OCI-LY7 (cell line): Measurements from ENCODE around the gene PPAN. TPM values are rescaled to one million over a fixed set of nuclear protein-coding genes. Genes with fewer than 3 reads are reported as not detected.
A peak's percentile ranks its signal among the peaks of the same experiment; 100 is the strongest.

Source experiments
- BruUV-seq: library from RNA; stranded (reverse); fragments of 400-500 nt; replicated peaks from 2 replicates; lab custom pipeline; 2021; lab: Mats Ljungman, UMichigan
- CTCF ChIA-PET: fragments of 300-600 bp; sonication (Branson Sonifier 250); formaldehyde crosslinking; loops from one replicate; lab custom pipeline; 2022; ENCODE audit warnings: antibody characterized with exemption; ENCODE audit not compliant: unreplicated experiment; lab: Charles Lee
- POLR2A ChIA-PET: fragments of 300-600 bp; sonication (Branson Sonifier 250); formaldehyde crosslinking; loops from one replicate; lab custom pipeline; 2022; ENCODE audit warnings: antibody characterized with exemption; lab: Charles Lee
- DNase-seq: peaks from one replicate; pipeline ENCODE4 v3.0.0-alpha.2; 2015; ENCODE audit warnings: low spot score
- H2AFZ ChIP-seq: fragments of 200-600 bp; sonication (generic), shearing (Covaris generic); 2 replicates; pipeline ENCODE4 v1.6.1; 2014; ENCODE audit warnings: mild to moderate bottlenecking, antibody characterized with exemption, low read length, moderate library complexity
- H3K27ac ChIP-seq: fragments of 200-600 bp; sonication (generic); 2 replicates; pipeline ENCODE4 v1.5.1; 2014; ENCODE audit warnings: mixed run types, low read depth, mild to moderate bottlenecking, moderate library complexity, low read length, inconsistent platforms; ENCODE audit not compliant: poor library complexity, severe bottlenecking
- H3K36me3 ChIP-seq: fragments of 200-600 bp; sonication (generic); 2 replicates; pipeline ENCODE4 v1.6.1; 2014; ENCODE audit warnings: mild to moderate bottlenecking, antibody characterized with exemption, low read length, moderate library complexity, mixed read lengths; ENCODE audit not compliant: insufficient read depth
- H3K4me1 ChIP-seq: fragments of 200-600 bp; sonication (generic); 2 replicates; pipeline ENCODE4 v1.5.1; 2014; ENCODE audit warnings: mild to moderate bottlenecking, low read length; ENCODE audit not compliant: insufficient read depth, poor library complexity, severe bottlenecking
- H3K4me2 ChIP-seq: fragments of 200-600 bp; sonication (generic); 2 replicates; pipeline ENCODE4 v1.6.1; 2014; ENCODE audit warnings: mild to moderate bottlenecking, low read length
- H3K4me3 ChIP-seq: fragments of 200-600 bp; sonication (generic); 2 replicates; pipeline ENCODE4 v1.5.1; 2014; ENCODE audit warnings: mild to moderate bottlenecking, low read depth, low read length; ENCODE audit not compliant: poor library complexity, severe bottlenecking
- H3K79me2 ChIP-seq: fragments of 200-600 bp; sonication (generic); 2 replicates; pipeline ENCODE4 v1.6.1; 2016; ENCODE audit warnings: low read depth, mild to moderate bottlenecking, low read length, moderate library complexity, mixed read lengths; ENCODE audit not compliant: insufficient read depth
- H3K9me2 ChIP-seq: fragments of 200-600 bp; sonication (generic); 2 replicates; pipeline ENCODE4 v1.6.1; 2016; ENCODE audit warnings: mild to moderate bottlenecking, low read length, mixed read lengths; ENCODE audit not compliant: insufficient read depth
- H3K9me3 ChIP-seq: fragments of 200-600 bp; sonication (generic); 2 replicates; pipeline ENCODE4 v1.6.1; 2014; ENCODE audit warnings: mild to moderate bottlenecking, mixed run types, low read length, mixed read lengths
- H4K20me1 ChIP-seq: fragments of 200-600 bp; sonication (generic); 2 replicates; pipeline ENCODE4 v1.6.1; 2014; ENCODE audit warnings: mild to moderate bottlenecking, antibody characterized with exemption, low read length, moderate library complexity, mixed read lengths; ENCODE audit not compliant: insufficient read depth
- EZH2phosphoT487 ChIP-seq: fragments of 200-600 bp; sonication (generic); IDR thresholded peaks from 2 replicates; pipeline ENCODE4 v1.6.1; 2018; ENCODE audit warnings: low read depth, borderline replicate concordance, mild to moderate bottlenecking, mixed run types, antibody characterized with exemption, low read length, moderate library complexity, mixed read lengths
- intact Hi-C: fragments of 100-400 bp; cut with micrococcal nuclease; formaldehyde crosslinking; loops from one replicate; pipeline ENCODE4 v1.10.0; 2022; ENCODE audit not compliant: unreplicated experiment
- total RNA-seq, 2 experiments: library from RNA; depleted of rRNA in 1 of 2; stranded (reverse); fragments of >200 nt in 1 of 2; shearing (Covaris generic) in 1 of 2; gene quantifications; 2 replicates each; pipeline ENCODE4 v1.2.3, GENCODE V29; 2014 to 2022
- TF ChIP-seq, protein P1 (sequence below): fragments of 200-600 bp; sonication (generic); conservative IDR thresholded peaks from 2 replicates; pipeline ENCODE4 v1.5.1; 2014; ENCODE audit warnings: mild to moderate bottlenecking, antibody characterized with exemption, low read length, moderate library complexity, mixed read lengths

The PPAN gene
- total RNA-seq, 2 experiments from 2014 or later, result 77.1 to 116 TPM

DNA sequence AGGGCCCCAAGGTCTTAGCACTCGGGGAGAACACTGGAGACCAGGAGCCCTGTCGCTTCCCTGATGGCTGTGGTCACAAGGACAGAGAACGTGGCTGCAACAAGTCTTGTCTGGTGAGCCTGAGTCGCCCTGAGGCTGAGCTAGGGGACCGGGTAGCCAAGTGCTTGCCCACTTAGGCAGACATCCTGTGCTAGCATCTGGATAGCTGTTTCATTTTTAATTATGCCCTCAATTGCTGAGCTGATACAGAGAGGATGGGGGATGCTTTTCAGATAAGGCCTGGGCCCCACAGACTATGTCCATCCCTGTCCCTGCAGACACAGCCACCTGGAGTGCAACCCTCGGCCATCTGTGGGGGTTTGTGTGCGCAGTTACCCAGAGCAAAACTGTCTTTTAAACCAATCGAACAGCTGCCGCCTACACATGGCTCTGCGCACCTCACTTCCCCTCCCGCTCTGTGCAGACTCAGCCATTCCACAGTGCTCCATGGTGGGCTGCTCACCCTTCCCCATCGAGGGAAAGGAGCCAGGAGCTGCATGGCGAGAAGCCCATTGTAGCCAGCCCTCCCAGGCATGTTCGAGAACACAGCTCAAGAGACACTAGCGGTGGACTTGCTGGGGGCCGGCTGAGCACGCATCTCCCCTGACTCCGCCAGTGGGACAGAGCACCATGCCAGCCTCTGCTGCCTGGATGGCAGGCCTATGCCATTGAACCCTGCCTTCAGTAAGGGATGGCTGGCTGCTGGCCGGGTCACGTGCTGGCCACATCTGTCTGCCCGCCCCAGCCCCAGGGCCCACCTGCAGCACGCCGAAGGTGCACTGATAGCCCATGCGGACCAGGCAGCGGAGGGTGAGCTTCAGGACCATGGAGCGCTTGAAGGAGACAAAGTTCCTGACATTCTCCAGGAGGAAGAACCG lies 33.0 kb downstream of the PPAN start:
- no peak for TF ChIP-seq EZH2phosphoT487
- TF ChIP-seq, protein P1, sequence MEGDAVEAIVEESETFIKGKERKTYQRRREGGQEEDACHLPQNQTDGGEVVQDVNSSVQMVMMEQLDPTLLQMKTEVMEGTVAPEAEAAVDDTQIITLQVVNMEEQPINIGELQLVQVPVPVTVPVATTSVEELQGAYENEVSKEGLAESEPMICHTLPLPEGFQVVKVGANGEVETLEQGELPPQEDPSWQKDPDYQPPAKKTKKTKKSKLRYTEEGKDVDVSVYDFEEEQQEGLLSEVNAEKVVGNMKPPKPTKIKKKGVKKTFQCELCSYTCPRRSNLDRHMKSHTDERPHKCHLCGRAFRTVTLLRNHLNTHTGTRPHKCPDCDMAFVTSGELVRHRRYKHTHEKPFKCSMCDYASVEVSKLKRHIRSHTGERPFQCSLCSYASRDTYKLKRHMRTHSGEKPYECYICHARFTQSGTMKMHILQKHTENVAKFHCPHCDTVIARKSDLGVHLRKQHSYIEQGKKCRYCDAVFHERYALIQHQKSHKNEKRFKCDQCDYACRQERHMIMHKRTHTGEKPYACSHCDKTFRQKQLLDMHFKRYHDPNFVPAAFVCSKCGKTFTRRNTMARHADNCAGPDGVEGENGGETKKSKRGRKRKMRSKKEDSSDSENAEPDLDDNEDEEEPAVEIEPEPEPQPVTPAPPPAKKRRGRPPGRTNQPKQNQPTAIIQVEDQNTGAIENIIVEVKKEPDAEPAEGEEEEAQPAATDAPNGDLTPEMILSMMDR, result no peak
- Histone ChIP-seq H3K4me1 (no peaks in the 10 kb centered on the region), H3K4me2 (no peak overlapping the region), H4K20me1 (0 out of 2 replicates have a peak, but pooled peaks cover 5% of the 10 kb centered on the region), H3K9me3 (no peaks in the 10 kb centered on the region), H2AFZ (no peak overlapping the region), H3K9me2 (no peaks in the 10 kb centered on the region), H3K27ac (no peak overlapping the region), H3K36me3 (peaks cover 98% of the 10 kb centered on the region), H3K4me3 (no peak overlapping the region), H3K79me2 (no peaks in the 10 kb centered on the region)
- ChIA-PET POLR2A (interaction anchor here (0.5 kb wide), 1 partner anchor 286 kb away, joined by 6 read pairs; no protein-coding TSS in a partner anchor), CTCF (no interaction called here)
- no peak for DNase-seq
- intact Hi-C loops, result no loop called here
- BruUV-seq, result no TSS peak

- H3K4me2 ChIP-seq, result no peak overlapping the region
- no peaks in the 10 kb centered on the region for H3K79me2 ChIP-seq
- no peak overlapping the region for H3K27ac ChIP-seq
- no peaks in the 10 kb centered on the region for H3K4me1 ChIP-seq
- TF ChIP-seq, protein P1, result no peak
- no peak for TF ChIP-seq EZH2phosphoT487
- H3K4me3 ChIP-seq, result no peak overlapping the region
- H4K20me1 ChIP-seq, result peaks cover 5% of the 10 kb centered on the region; the same call in 1 of the 2 replicates
- H3K9me3 ChIP-seq, result no peaks in the 10 kb centered on the region
- H3K9me2 ChIP-seq, result no peaks in the 10 kb centered on the region
- DNase-seq, result no peak
- peaks cover 98% of the 10 kb centered on the region for H3K36me3 ChIP-seq
- ChIA-PET CTCF (no interaction called here), POLR2A (no interaction called here)
- H2AFZ ChIP-seq, result no peak overlapping the region
- intact Hi-C loops, result no loop called here
- BruUV-seq, result no TSS peak
These were observed 33.8 kb downstream of the PPAN start for GRCh38 chr19:10139952-10140351.

GRCh38 chr19:10141479-10141878 lies 35.3 kb downstream of the PPAN start:
- H4K20me1 ChIP-seq, result peaks cover 5% of the 10 kb centered on the region; the same call in 1 of the 2 replicates
- no peak overlapping the region for H3K4me3 ChIP-seq
- CTCF ChIA-PET, result no interaction called here
- no peaks in the 10 kb centered on the region for H3K9me3 ChIP-seq
- peaks cover 99% of the 10 kb centered on the region for H3K36me3 ChIP-seq
- no peaks in the 10 kb centered on the region for H3K79me2 ChIP-seq
- intact Hi-C loops, result no loop called here
- no peak overlapping the region for H3K4me2 ChIP-seq
- no peak for DNase-seq
- H3K27ac ChIP-seq, result no peak overlapping the region
- H2AFZ ChIP-seq, result no peak overlapping the region
- TSS peak; percentile 55 for BruUV-seq
- TF ChIP-seq EZH2phosphoT487, result no peak
- TF ChIP-seq, protein P1, result no peak
- H3K9me2 ChIP-seq, result no peaks in the 10 kb centered on the region
- POLR2A ChIA-PET, result no interaction called here
- no peaks in the 10 kb centered on the region for H3K4me1 ChIP-seq
